Activated T-helper 9 cell treated with anti-CD3 and anti-CD28 coated beads, Interleukin-2, amount 50 U/mL, for 16 hours (primary cell): ENCODE measurements around the gene SH2D3C.

ENCODE experiments used
- DNase-seq: peaks from one replicate; pipeline ENCODE4 v3.0.0-alpha.2; 2020; ENCODE audit warnings: low read depth

Gene SH2D3C

GRCh38 chr9:127778280-127779135 lies at the start of gene SH2D3C:
SH2D3C (minus strand) TSS chr9:127778666; CDS start chr9:127778627, 39 bp downstream.
- DNase-seq: no peak

- no peak for DNase-seq
Observed at GRCh38 chr9:127826253-127826913, 47.9 kb upstream of the SH2D3C start.

- DNase-seq: no peak
Observed at GRCh38 chr9:127825319-127826051, 47.0 kb upstream of the SH2D3C start.

GRCh38 chr9:127822108-127822507 lies 43.6 kb upstream of the SH2D3C start:
- DNase-seq: no peak

GRCh38 chr9:127818574-127818973 lies 40.1 kb upstream of the SH2D3C start:
- DNase-seq: no peak

GRCh38 chr9:127817881-127818434 lies 39.5 kb upstream of the SH2D3C start:
- DNase-seq: no peak

- no peak for DNase-seq
Observed at GRCh38 chr9:127816728-127817127, 38.3 kb upstream of the SH2D3C start.

- no peak for DNase-seq
Observed at GRCh38 chr9:127816362-127816725, 37.9 kb upstream of the SH2D3C start.

- DNase-seq: no peak
Observed at GRCh38 chr9:127815512-127816361, 37.3 kb upstream of the SH2D3C start.

- no peak for DNase-seq
Observed at GRCh38 chr9:127814619-127815511, 36.4 kb upstream of the SH2D3C start.

GRCh38 chr9:127813686-127814226 lies 35.3 kb upstream of the SH2D3C start:
- no peak for DNase-seq

GRCh38 chr9:127812936-127813675 lies 34.6 kb upstream of the SH2D3C start:
- DNase-seq: no peak

GRCh38 chr9:127812011-127812410 lies 33.5 kb upstream of the SH2D3C start:
- DNase-seq: no peak

GRCh38 chr9:127810378-127811187 lies 32.1 kb upstream of the SH2D3C start:
- no peak for DNase-seq

- DNase-seq: no peak
Observed at GRCh38 chr9:127809540-127810377, 31.3 kb upstream of the SH2D3C start.

GRCh38 chr9:127809002-127809539 lies 30.6 kb upstream of the SH2D3C start:
- DNase-seq: no peak

- DNase-seq: no peak
Observed at GRCh38 chr9:127808347-127809001, 30.0 kb upstream of the SH2D3C start.
